ENCODE measurements around the gene ATAD3B. TPM values are rescaled to one million over a fixed set of nuclear protein-coding genes. Genes with fewer than 3 reads are reported as not detected.

ATAD3B gene
- total and polyA plus RNA-seq, 4 donors, result 6.4 to 14.3 (median 10.3) TPM

- TF ChIP-seq FOXA2 (IDR thresholded peaks at IDR 0.05), result no peak
- no peak for TF ChIP-seq EGR1 (IDR thresholded peaks at IDR 0.05; ENCODE audit: low read depth in 2 of 2)
- no peak for TF ChIP-seq REST (IDR thresholded peaks at IDR 0.05)
- TF ChIP-seq, protein P1, sequence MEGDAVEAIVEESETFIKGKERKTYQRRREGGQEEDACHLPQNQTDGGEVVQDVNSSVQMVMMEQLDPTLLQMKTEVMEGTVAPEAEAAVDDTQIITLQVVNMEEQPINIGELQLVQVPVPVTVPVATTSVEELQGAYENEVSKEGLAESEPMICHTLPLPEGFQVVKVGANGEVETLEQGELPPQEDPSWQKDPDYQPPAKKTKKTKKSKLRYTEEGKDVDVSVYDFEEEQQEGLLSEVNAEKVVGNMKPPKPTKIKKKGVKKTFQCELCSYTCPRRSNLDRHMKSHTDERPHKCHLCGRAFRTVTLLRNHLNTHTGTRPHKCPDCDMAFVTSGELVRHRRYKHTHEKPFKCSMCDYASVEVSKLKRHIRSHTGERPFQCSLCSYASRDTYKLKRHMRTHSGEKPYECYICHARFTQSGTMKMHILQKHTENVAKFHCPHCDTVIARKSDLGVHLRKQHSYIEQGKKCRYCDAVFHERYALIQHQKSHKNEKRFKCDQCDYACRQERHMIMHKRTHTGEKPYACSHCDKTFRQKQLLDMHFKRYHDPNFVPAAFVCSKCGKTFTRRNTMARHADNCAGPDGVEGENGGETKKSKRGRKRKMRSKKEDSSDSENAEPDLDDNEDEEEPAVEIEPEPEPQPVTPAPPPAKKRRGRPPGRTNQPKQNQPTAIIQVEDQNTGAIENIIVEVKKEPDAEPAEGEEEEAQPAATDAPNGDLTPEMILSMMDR (IDR thresholded peaks at IDR 0.05; ENCODE audit: low read depth, low read length, missing input control), result no peak
- no peaks in the 10 kb centered on the region for H3K27me3 ChIP-seq (ENCODE audit: control insufficient read depth in 4 of 4, insufficient read depth in 4 of 4, low read length in 3 of 4)
- H3K27ac ChIP-seq (ENCODE audit: low read depth in 1 of 2, low read length in 2 of 2), result peak overlapping the region; percentile 82 to 87
- no peaks in the 10 kb centered on the region for H3K9me3 ChIP-seq (ENCODE audit: control insufficient read depth in 4 of 4, low read length in 3 of 4)
- WGBS, result 54% methylated on average over 18 of the region's 18 CpGs
- H3K9ac ChIP-seq (ENCODE audit: low read depth in 1 of 2, low read length in 2 of 2), result peak overlapping the region in 1 of 2 donors; percentile 54
- DNase-seq (ENCODE audit: low spot score), result no peak
- peak overlapping the region; percentile 59 to 63 (median 62) for H3K4me3 ChIP-seq (ENCODE audit: low read depth in 1 of 3, low read length in 3 of 3)
- peaks cover 27 to 64% (median 50%) of the 10 kb centered on the region in 4 donors for H3K4me1 ChIP-seq (ENCODE audit: control insufficient read depth in 4 of 4, insufficient read depth in 4 of 4, low read length in 3 of 4)
- no peaks in the 10 kb centered on the region for H3K36me3 ChIP-seq (ENCODE audit: control insufficient read depth in 4 of 4, insufficient read depth in 3 of 4, low read depth in 1 of 4, low read length in 3 of 4)
Measured at GRCh38 chr1:1430992-1431844, 40.3 kb upstream of the ATAD3B start.

- peak overlapping the region in 1 of 2 donors; percentile 54 for H3K9ac ChIP-seq (ENCODE audit: low read depth in 1 of 2, low read length in 2 of 2)
- H3K4me1 ChIP-seq (ENCODE audit: control insufficient read depth in 4 of 4, insufficient read depth in 4 of 4, low read length in 3 of 4), result peaks cover 27 to 71% (median 55%) of the 10 kb centered on the region in 4 donors
- TF ChIP-seq REST (IDR thresholded peaks at IDR 0.05), result peak; percentile 62
- TF ChIP-seq SP1 (IDR thresholded peaks at IDR 0.05), result peak; percentile 75
- peak; percentile 79 for TF ChIP-seq NR2F2 (IDR thresholded peaks at IDR 0.05)
- no peak for TF ChIP-seq EGR1 (IDR thresholded peaks at IDR 0.05; ENCODE audit: low read depth in 2 of 2)
- TF ChIP-seq RXRA (IDR thresholded peaks at IDR 0.05), result peak; percentile 79
- peak; percentile 53 for TF ChIP-seq MAX (IDR thresholded peaks at IDR 0.05)
- TF ChIP-seq, protein P2, sequence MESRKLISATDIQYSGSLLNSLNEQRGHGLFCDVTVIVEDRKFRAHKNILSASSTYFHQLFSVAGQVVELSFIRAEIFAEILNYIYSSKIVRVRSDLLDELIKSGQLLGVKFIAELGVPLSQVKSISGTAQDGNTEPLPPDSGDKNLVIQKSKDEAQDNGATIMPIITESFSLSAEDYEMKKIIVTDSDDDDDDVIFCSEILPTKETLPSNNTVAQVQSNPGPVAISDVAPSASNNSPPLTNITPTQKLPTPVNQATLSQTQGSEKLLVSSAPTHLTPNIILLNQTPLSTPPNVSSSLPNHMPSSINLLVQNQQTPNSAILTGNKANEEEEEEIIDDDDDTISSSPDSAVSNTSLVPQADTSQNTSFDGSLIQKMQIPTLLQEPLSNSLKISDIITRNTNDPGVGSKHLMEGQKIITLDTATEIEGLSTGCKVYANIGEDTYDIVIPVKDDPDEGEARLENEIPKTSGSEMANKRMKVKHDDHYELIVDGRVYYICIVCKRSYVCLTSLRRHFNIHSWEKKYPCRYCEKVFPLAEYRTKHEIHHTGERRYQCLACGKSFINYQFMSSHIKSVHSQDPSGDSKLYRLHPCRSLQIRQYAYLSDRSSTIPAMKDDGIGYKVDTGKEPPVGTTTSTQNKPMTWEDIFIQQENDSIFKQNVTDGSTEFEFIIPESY (IDR thresholded peaks at IDR 0.05), result no peak
- TF ChIP-seq YY1 (IDR thresholded peaks at IDR 0.05), result peak; percentile 58
- peak; percentile 69 to 78 for TF ChIP-seq HNF4A (conservative IDR thresholded peaks at IDR 0.05)
- peak in 1 of 2 donors; percentile 65 for TF ChIP-seq GABPA (IDR thresholded peaks at IDR 0.05 in 1 of 2, conservative IDR thresholded peaks at IDR 0.05 in 1 of 2)
- TF ChIP-seq ATF3 (IDR thresholded peaks at IDR 0.05), result no peak
- TF ChIP-seq TAF1 (conservative IDR thresholded peaks at IDR 0.05), result peak; percentile 11
- TF ChIP-seq FOXA1 (IDR thresholded peaks at IDR 0.05), result no peak
- TF ChIP-seq RAD21 (IDR thresholded peaks at IDR 0.05), result peak in 1 of 2 donors; percentile 43
- TF ChIP-seq HNF4G (IDR thresholded peaks at IDR 0.05), result peak; percentile 20
- TF ChIP-seq FOXA2 (IDR thresholded peaks at IDR 0.05), result no peak
Measured at GRCh38 chr1:1431845-1432273, 39.7 kb upstream of the ATAD3B start.

More at GRCh38 chr1:1431845-1432273, 39.7 kb upstream of the ATAD3B start:
- H3K36me3 ChIP-seq (ENCODE audit: control insufficient read depth in 4 of 4, insufficient read depth in 3 of 4, low read depth in 1 of 4, low read length in 3 of 4), result no peaks in the 10 kb centered on the region
- 21% methylated on average over 5 of the region's 5 CpGs for WGBS
- H3K4me3 ChIP-seq (ENCODE audit: low read depth in 1 of 3, low read length in 3 of 3), result peak overlapping the region; percentile 59 to 63 (median 62)
- no peaks in the 10 kb centered on the region for H3K27me3 ChIP-seq (ENCODE audit: control insufficient read depth in 4 of 4, insufficient read depth in 4 of 4, low read length in 3 of 4)
- no peaks in the 10 kb centered on the region for H3K9me3 ChIP-seq (ENCODE audit: control insufficient read depth in 4 of 4, low read length in 3 of 4)
- DNase-seq (ENCODE audit: low spot score), result peak; percentile 63
- H3K27ac ChIP-seq (ENCODE audit: low read depth in 1 of 2, low read length in 2 of 2), result peak overlapping the region; percentile 82 to 87

All from liver (tissue), 9 donors.